WERI-Rb-1 (cell line): ENCODE results near the gene PRUNE1.

Source experiments
- DNase-seq: peaks from one replicate; pipeline ENCODE4 v3.0.0-alpha.2; 2020
- H3K27ac ChIP-seq: fragments of 250-450 bp; sonication (Bioruptor Pico); 2 replicates; pipeline ENCODE4 v1.5.1; 2020; ENCODE audit warnings: mild to moderate bottlenecking, moderate library complexity
- H3K27me3 ChIP-seq: fragments of 250-450 bp; sonication (Bioruptor Pico); 2 replicates; pipeline ENCODE4 v1.5.1; 2021; ENCODE audit warnings: mild to moderate bottlenecking, low read depth, moderate library complexity; ENCODE audit not compliant: insufficient read depth, severe bottlenecking
- H3K36me3 ChIP-seq: fragments of 250-450 bp; sonication (Bioruptor Pico); 2 replicates; pipeline ENCODE4 v1.5.1; 2020; ENCODE audit warnings: mild to moderate bottlenecking, moderate library complexity
- H3K4me3 ChIP-seq: 2 replicates; pipeline ENCODE4 v1.5.1; 2011; ENCODE audit warnings: low read depth, mild to moderate bottlenecking, control low read depth, low read length
- H3K9me3 ChIP-seq: fragments of 250-450 bp; sonication (Bioruptor Pico); 2 replicates; pipeline ENCODE4 v1.5.1; 2021; ENCODE audit warnings: mild to moderate bottlenecking, moderate library complexity; ENCODE audit not compliant: severe bottlenecking
- CTCF ChIP-seq: IDR thresholded peaks from 2 replicates; pipeline ENCODE4 v1.5.1; 2011; ENCODE audit warnings: low read depth, mild to moderate bottlenecking, control low read depth, inconsistent platforms, low read length

Gene PRUNE1

GRCh38 chr1:151032164-151032563 is 23.9 kb downstream of the PRUNE1 start:
- Histone ChIP-seq H3K27me3 (no peaks in the 10 kb centered on the region), H3K36me3 (peaks cover 82% of the 10 kb centered on the region), H3K27ac (no peak overlapping the region), H3K4me3 (no peak overlapping the region), H3K9me3 (no peaks in the 10 kb centered on the region)
- TF ChIP-seq CTCF = no peak
- DNase-seq = no peak

DNA sequence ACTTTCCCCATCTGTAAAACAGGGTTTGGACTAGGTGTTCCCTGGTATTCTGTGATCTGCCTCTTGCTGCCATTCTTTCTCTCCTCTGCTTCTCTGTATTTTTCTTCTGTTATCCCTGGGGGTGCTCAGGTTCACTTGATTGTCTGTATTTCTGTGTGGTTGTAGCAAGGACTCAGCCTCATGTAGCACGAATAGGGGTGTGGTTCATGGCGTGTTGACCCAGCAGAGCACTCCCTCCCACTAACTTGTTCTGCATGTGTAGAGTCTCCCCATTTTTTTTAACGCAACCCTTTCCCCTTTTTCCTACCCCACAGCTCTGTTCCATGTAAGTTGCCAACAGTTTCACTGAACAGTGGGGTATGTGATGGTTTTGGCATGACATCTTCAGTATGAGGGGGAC is 26.9 kb downstream of the PRUNE1 start:
- no peak for TF ChIP-seq CTCF
- H3K4me3 ChIP-seq = no peak overlapping the region
- H3K27me3 ChIP-seq = no peaks in the 10 kb centered on the region
- DNase-seq = no peak
- peaks cover 53% of the 10 kb centered on the region for H3K36me3 ChIP-seq
- no peak overlapping the region for H3K27ac ChIP-seq
- H3K9me3 ChIP-seq = no peaks in the 10 kb centered on the region

DNA sequence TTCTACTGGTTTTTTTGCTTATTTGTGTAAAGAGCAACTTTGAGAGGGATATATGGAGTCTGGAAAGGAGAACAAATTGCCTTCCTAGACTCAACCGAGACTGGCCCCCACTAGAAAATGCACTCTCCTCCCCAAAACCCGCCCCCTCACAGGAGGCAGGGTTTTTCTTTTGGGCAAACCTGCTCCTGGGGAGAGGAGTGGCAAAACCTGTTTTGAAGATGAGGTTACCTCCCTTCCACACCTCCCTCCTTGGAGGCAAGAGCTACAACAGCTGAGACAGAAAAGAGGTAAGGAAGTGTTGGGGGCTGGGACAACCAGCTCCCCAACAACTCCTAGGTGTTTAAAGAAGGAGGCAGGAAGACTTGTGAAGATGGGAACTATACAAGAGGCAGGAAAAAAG is 28.1 kb downstream of the PRUNE1 start, which contains the start of gene BNIPL:
BNIPL (plus strand) TSS at position 231 of the 400 bp plus-strand sequence; CDS start at position 371, 140 bp downstream.
- H3K27me3 ChIP-seq = no peaks in the 10 kb centered on the region
- no peak for DNase-seq
- no peak within 1 kb of the TSS for H3K27ac ChIP-seq
- H3K36me3 ChIP-seq = peaks cover 42% of the 10 kb centered on the region
- TF ChIP-seq CTCF = no peak
- H3K9me3 ChIP-seq = no peaks in the 10 kb centered on the region
- H3K4me3 ChIP-seq = no peak within 1 kb of the TSS

- Histone ChIP-seq H3K27ac (no peak overlapping the region), H3K36me3 (peaks cover 35% of the 10 kb centered on the region), H3K27me3 (no peaks in the 10 kb centered on the region), H3K9me3 (no peaks in the 10 kb centered on the region), H3K4me3 (no peak overlapping the region)
- DNase-seq = no peak
- TF ChIP-seq CTCF = no peak
Observed at GRCh38 chr1:151037032-151037431, 28.8 kb downstream of the PRUNE1 start.

DNA sequence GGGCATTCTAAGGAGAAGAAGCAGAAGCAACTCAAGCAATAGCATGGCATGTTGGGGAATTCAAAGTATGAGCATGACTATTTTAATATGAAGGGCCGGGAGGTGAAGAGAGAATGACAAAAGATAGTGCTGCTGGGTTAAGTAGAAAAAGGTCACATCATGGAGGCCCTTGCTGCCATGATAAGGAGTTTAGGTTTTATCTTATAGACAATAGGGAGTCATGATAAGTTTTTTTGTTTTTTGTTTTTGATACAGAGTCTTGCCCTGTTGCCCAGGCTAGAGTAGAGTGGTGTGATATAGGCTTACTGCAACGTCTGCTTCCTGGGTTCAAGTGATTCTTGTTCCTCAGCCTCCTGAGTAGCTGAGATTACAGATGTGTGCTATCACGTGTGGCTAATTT is 31.3 kb downstream of the PRUNE1 start:
- H3K27ac ChIP-seq = no peak overlapping the region
- no peak overlapping the region for H3K4me3 ChIP-seq
- DNase-seq = no peak
- H3K36me3 ChIP-seq = peaks cover 12% of the 10 kb centered on the region
- no peaks in the 10 kb centered on the region for H3K9me3 ChIP-seq
- no peak for TF ChIP-seq CTCF
- no peaks in the 10 kb centered on the region for H3K27me3 ChIP-seq

DNA sequence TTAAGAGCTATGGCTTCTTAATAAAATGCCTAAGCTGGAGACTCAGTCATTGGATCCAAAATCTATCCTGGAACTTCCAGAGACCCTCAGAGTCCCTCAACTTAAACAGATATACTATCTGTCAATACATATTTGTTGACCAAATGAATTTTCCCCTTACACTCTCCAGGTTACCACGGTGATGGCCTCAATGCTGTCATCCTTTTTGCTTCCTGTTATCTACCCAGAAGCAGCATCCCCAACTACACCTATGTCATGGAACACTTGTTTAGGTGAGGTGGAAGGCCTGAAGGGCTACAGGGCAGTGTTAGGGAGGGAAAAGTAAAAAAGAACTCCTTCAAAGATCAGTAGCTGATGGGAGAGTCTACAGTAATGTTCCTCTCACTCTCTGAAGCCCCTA is 34.9 kb downstream of the PRUNE1 start:
- Histone ChIP-seq H3K27me3 (no peaks in the 10 kb centered on the region), H3K4me3 (no peak overlapping the region), H3K27ac (no peak overlapping the region), H3K36me3 (no peaks in the 10 kb centered on the region; the same call in 1 of the 2 replicates), H3K9me3 (no peaks in the 10 kb centered on the region)
- DNase-seq = no peak
- TF ChIP-seq CTCF = no peak
